ENCODE measurements around the gene PIMREG. TPM values are rescaled to one million over a fixed set of nuclear protein-coding genes. Genes with fewer than 3 reads are reported as not detected.
"Not testable (repeated sequence)": the region's sequence is repeated elsewhere in the genome, so short reads cannot be mapped to it uniquely, and the experiment has no call there.

Gene PIMREG
- total and polyA plus RNA-seq, 4 donors: 0.35 to 3.0 (median 0.71) TPM

DNA sequence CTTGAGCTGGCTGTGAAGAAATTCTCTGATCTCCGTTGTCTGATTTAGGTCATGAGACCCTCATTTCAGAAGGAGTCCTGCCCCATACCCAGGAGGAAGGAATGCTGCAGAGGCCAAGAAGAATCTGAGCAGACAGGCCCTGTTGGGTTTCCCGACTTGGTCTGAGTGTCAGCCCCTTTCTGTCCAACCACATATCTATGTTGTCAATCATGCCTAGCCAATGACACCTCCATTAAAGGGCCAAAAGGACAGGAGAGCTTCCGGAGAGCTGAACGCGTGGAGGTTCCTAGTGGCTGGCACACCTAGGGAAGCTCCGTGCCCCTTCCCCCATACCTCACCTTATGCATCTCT is 37.8 kb downstream of the PIMREG start:
- Histone ChIP-seq H3K27ac (ENCODE audit: low read depth in 1 of 2, low read length in 1 of 2) (no peak overlapping the region), H3K27me3 (ENCODE audit: control insufficient read depth in 3 of 3, insufficient read depth in 3 of 3, low read length in 2 of 3) (peaks cover 0 to 2% (median 0%) of the 10 kb centered on the region in 3 donors), H3K9me3 (ENCODE audit: control insufficient read depth in 4 of 4, insufficient read depth in 3 of 4, low read length in 3 of 4) (no peaks in the 10 kb centered on the region), H3K36me3 (ENCODE audit: control insufficient read depth in 4 of 4, insufficient read depth in 4 of 4, low read length in 4 of 4) (peaks cover 0 to 2% (median 0%) of the 10 kb centered on the region in 4 donors), H3K9ac (ENCODE audit: insufficient read depth in 1 of 2, low read length in 2 of 2) (no peak overlapping the region), H3K4me3 (no peak overlapping the region), H3K4me1 (ENCODE audit: control insufficient read depth in 5 of 5, insufficient read depth in 5 of 5, low read length in 5 of 5) (peaks cover 0 to 11% (median 0%) of the 10 kb centered on the region in 5 donors)
- DNase-seq (no peak), ATAC-seq (ENCODE audit: insufficient read depth, low FRiP score) (no peak)
- TF ChIP-seq, protein P1, sequence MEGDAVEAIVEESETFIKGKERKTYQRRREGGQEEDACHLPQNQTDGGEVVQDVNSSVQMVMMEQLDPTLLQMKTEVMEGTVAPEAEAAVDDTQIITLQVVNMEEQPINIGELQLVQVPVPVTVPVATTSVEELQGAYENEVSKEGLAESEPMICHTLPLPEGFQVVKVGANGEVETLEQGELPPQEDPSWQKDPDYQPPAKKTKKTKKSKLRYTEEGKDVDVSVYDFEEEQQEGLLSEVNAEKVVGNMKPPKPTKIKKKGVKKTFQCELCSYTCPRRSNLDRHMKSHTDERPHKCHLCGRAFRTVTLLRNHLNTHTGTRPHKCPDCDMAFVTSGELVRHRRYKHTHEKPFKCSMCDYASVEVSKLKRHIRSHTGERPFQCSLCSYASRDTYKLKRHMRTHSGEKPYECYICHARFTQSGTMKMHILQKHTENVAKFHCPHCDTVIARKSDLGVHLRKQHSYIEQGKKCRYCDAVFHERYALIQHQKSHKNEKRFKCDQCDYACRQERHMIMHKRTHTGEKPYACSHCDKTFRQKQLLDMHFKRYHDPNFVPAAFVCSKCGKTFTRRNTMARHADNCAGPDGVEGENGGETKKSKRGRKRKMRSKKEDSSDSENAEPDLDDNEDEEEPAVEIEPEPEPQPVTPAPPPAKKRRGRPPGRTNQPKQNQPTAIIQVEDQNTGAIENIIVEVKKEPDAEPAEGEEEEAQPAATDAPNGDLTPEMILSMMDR (IDR thresholded peaks at IDR 0.05; ENCODE audit: control extremely low read depth, extremely low read depth): no peak
- WGBS, 2 donors: 87 to 88% methylated on average over 6 of the region's 6 CpGs

DNA sequence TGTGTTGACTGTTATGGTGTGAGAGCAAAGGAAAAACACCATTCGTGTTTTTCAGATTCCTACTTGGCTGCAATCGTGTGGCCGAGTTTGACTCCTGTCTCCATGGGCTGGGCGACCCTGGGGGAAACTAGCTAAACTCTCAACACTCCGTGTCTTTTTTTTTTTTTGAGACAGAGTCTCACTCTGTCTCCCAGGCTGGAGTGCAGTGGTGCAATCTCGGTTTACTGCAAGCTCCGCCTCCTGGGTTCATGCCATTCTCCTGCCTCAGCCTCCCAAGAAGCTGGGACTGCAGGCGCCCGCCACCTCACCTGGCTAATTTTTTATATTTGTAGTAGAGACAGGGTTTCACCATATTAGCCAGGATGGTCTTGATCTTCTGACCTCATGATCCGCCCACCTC is 38.5 kb downstream of the PIMREG start:
- DNase-seq; H3K36me3 ChIP-seq (ENCODE audit: control insufficient read depth in 4 of 4, insufficient read depth in 4 of 4, low read length in 4 of 4); H3K9me3 ChIP-seq (ENCODE audit: control insufficient read depth in 4 of 4, insufficient read depth in 3 of 4, low read length in 3 of 4); H3K9ac ChIP-seq (ENCODE audit: insufficient read depth in 1 of 2, low read length in 2 of 2); H3K27ac ChIP-seq (ENCODE audit: low read depth in 1 of 2, low read length in 1 of 2); ATAC-seq (ENCODE audit: insufficient read depth, low FRiP score); H3K27me3 ChIP-seq (ENCODE audit: control insufficient read depth in 3 of 3, insufficient read depth in 3 of 3, low read length in 2 of 3); H3K4me3 ChIP-seq: not testable (repeated sequence)
- 85 to 86% methylated on average over 10 of the region's 10 CpGs for WGBS, 2 donors
- H3K4me1 ChIP-seq (ENCODE audit: control insufficient read depth in 5 of 5, insufficient read depth in 5 of 5, low read length in 5 of 5): peaks cover 0 to 18% (median 0%) of the 10 kb centered on the region in 5 donors

DNA sequence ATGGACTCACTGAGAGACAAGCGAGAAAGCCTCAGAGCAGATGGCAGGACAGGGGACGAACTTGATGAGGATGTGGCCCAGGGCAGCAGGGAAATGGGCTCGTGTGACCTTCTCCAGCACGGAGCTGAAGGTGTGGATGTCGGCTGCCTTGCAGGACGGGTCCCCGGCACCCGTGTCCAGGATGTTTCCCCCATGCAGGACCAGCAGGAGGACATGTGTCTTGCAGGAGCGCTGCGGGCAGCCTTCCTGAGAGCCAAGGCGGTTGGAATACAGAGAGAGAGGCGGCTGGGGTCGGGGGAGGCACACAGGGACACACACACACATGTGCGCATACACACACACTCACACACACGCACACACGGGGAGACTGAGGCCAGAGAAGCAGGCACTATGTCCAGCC is 39.3 kb downstream of the PIMREG start:
- no peaks in the 10 kb centered on the region for H3K9me3 ChIP-seq (ENCODE audit: control insufficient read depth in 4 of 4, insufficient read depth in 3 of 4, low read length in 3 of 4)
- no peak overlapping the region for H3K4me3 ChIP-seq
- WGBS, 2 donors: 90 to 92% methylated on average over 16 of the region's 16 CpGs
- ATAC-seq (ENCODE audit: insufficient read depth, low FRiP score) (no peak), DNase-seq (no peak)
- H3K27me3 ChIP-seq (ENCODE audit: control insufficient read depth in 3 of 3, insufficient read depth in 3 of 3, low read length in 2 of 3): peaks cover 0 to 2% (median 0%) of the 10 kb centered on the region in 3 donors
- H3K4me1 ChIP-seq (ENCODE audit: control insufficient read depth in 5 of 5, insufficient read depth in 5 of 5, low read length in 5 of 5): peaks cover 0 to 20% (median 0%) of the 10 kb centered on the region in 5 donors
- H3K36me3 ChIP-seq (ENCODE audit: control insufficient read depth in 4 of 4, insufficient read depth in 4 of 4, low read length in 4 of 4): peaks cover 0 to 2% (median 0%) of the 10 kb centered on the region in 4 donors
- TF ChIP-seq, protein P1 (IDR thresholded peaks at IDR 0.05; ENCODE audit: control extremely low read depth, extremely low read depth): no peak
- no peak overlapping the region for H3K27ac ChIP-seq (ENCODE audit: low read depth in 1 of 2, low read length in 1 of 2)
- H3K9ac ChIP-seq (ENCODE audit: insufficient read depth in 1 of 2, low read length in 2 of 2): no peak overlapping the region

DNA sequence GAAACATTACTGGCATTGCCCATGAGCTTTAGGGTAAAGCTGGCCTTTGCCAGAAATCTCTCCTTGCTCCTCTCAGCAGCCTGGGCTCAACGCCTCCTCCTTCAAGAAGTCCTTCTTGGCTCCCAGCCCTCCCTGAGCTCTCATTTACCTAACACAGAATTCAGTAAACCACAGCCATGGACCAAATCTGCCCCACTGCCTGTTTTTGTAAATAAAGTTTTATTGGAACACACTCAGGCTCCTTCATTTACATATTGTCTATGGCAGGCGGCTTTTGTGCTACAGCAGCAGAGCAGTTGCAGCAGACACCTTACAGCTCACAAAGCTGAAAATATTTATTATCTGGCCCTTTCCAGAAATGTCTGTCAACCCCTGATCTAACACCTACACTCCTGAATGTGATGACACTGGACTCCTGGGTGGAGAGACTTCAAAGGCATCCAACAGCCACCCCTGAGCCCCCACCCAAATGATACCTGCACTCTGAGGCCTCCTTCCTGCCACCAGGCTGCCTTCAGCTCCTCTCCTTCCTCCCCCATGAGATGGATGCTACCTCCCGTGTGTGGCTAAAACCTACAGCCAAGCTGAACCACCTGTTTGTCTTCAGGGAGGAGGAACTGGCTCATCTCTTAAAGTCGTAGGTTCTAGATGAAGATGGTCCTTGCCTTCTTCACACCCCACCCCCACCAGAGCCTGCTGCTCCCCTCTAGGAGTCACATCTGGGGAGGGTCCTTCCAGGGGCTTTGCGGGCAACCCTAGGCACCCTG is 41.6 kb downstream of the PIMREG start:
- Histone ChIP-seq H3K9ac (ENCODE audit: insufficient read depth in 1 of 2, low read length in 2 of 2) (no peak overlapping the region), H3K27me3 (ENCODE audit: control insufficient read depth in 3 of 3, insufficient read depth in 3 of 3, low read length in 2 of 3) (peaks cover 0 to 2% (median 0%) of the 10 kb centered on the region in 3 donors), H3K36me3 (ENCODE audit: control insufficient read depth in 4 of 4, insufficient read depth in 4 of 4, low read length in 4 of 4) (peaks cover 0 to 2% (median 0%) of the 10 kb centered on the region in 4 donors), H3K27ac (ENCODE audit: low read depth in 1 of 2, low read length in 1 of 2) (no peak overlapping the region), H3K4me1 (ENCODE audit: control insufficient read depth in 5 of 5, insufficient read depth in 5 of 5, low read length in 5 of 5) (peaks cover 0 to 9% (median 0%) of the 10 kb centered on the region in 5 donors), H3K9me3 (ENCODE audit: control insufficient read depth in 4 of 4, insufficient read depth in 3 of 4, low read length in 3 of 4) (no peaks in the 10 kb centered on the region), H3K4me3 (no peak overlapping the region)
- DNase-seq (no peak), ATAC-seq (ENCODE audit: insufficient read depth, low FRiP score) (no peak)
- 81 to 86% methylated on average over 5 of the region's 5 CpGs for WGBS, 2 donors
- TF ChIP-seq, protein P1 (IDR thresholded peaks at IDR 0.05; ENCODE audit: control extremely low read depth, extremely low read depth): no peak
